DND-41 (cell line): Measurements from ENCODE around the gene SMURF1.

Experiments used
- ATAC-seq: fragments of 200-7000 bp; cut with Tn5 transposase; 3 replicates; pipeline ENCODE4 v1.9.1; 2021; ENCODE audit warnings: low read depth; ENCODE audit not compliant: insufficient read depth
- DNase-seq: peaks from one replicate; pipeline ENCODE4 v3.0.0-alpha.2; 2020
- H2AFZ ChIP-seq: 2 replicates; pipeline ENCODE4 v1.6.0; 2012; ENCODE audit warnings: low read depth, low read length
- H3K27ac ChIP-seq: 2 replicates; pipeline ENCODE4 v1.5.1; 2012; ENCODE audit warnings: low read length, inconsistent platforms
- H3K27me3 ChIP-seq: fragments of 200-600 bp; sonication (generic); 2 replicates; pipeline ENCODE4 v1.6.0; 2012; ENCODE audit warnings: low read length, mild to moderate bottlenecking, inconsistent platforms; ENCODE audit not compliant: insufficient read depth, poor library complexity
- H3K36me3 ChIP-seq: 2 replicates; pipeline ENCODE4 v1.5.1; 2012; ENCODE audit warnings: low read length, inconsistent platforms; ENCODE audit not compliant: insufficient read depth
- H3K4me1 ChIP-seq: 2 replicates; pipeline ENCODE4 v1.5.1; 2012; ENCODE audit warnings: mild to moderate bottlenecking, low read length; ENCODE audit not compliant: insufficient read depth
- H3K4me2 ChIP-seq: 2 replicates; pipeline ENCODE4 v1.6.0; 2012; ENCODE audit warnings: mild to moderate bottlenecking, moderate library complexity, low read length, inconsistent platforms; ENCODE audit not compliant: insufficient read depth
- H3K4me3 ChIP-seq, 2 experiments: fragments of 200-600 bp in 1 of 2; shearing (Covaris generic) in 1 of 2; 2 replicates each; pipeline ENCODE4 v1.5.1; 2012 to 2016; ENCODE audit warnings: inconsistent platforms in 2 of 2, low read length in 2 of 2, mild to moderate bottlenecking in 2 of 2, low read depth in 1 of 2, moderate library complexity in 1 of 2
- H3K79me2 ChIP-seq: 2 replicates; pipeline ENCODE4 v1.6.0; 2012; ENCODE audit warnings: low read length, inconsistent platforms; ENCODE audit not compliant: insufficient read depth
- H3K9ac ChIP-seq: 2 replicates; pipeline ENCODE4 v1.6.0; 2012; ENCODE audit warnings: low read depth, mild to moderate bottlenecking, inconsistent platforms, low read length, moderate library complexity
- H3K9me3 ChIP-seq: 2 replicates; pipeline ENCODE4 v1.5.1; 2012; ENCODE audit warnings: low read length, moderate library complexity, mild to moderate bottlenecking, inconsistent platforms; ENCODE audit not compliant: insufficient read depth, severe bottlenecking
- H4K20me1 ChIP-seq: 2 replicates; pipeline ENCODE4 v1.6.0; 2012; ENCODE audit warnings: low read length; ENCODE audit not compliant: insufficient read depth
- EZH2 ChIP-seq: IDR thresholded peaks from 3 replicates; pipeline ENCODE4 v1.6.1; 2012; ENCODE audit warnings: borderline replicate concordance, low read depth, mild to moderate bottlenecking, moderate library complexity, low read length, inconsistent platforms; ENCODE audit not compliant: severe bottlenecking
- TF ChIP-seq, protein P1 (sequence below): IDR thresholded peaks from 2 replicates; pipeline ENCODE4 v1.5.1; 2012; ENCODE audit warnings: borderline replicate concordance, low read length, moderate library complexity, mild to moderate bottlenecking; ENCODE audit not compliant: poor library complexity, severe bottlenecking; ENCODE audit errors: extremely low read depth

SMURF1 gene

DNA sequence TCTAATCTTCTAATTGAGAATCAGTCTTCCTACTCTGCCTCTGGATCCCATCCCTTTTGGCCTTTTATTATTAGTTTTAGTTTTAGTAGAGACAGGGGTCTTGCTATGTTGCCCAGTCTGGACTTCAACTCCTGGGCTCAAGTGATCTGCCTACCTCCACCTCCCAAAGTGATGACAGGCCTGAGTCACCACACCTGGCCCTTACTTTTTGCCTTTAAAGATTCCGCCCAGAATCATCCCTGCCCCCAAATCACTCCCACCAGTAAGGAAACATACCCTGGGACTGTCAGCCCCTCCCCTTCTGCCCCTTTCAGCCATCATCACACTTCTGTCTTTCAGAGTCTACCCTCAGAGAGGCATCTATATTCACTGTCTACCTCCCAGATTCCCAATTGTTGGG is 45.3 kb upstream of the SMURF1 start:
- no peak overlapping the region for H3K4me2 ChIP-seq
- no peaks in the 10 kb centered on the region for H3K27me3 ChIP-seq
- H3K9me3 ChIP-seq, result no peaks in the 10 kb centered on the region
- no peaks in the 10 kb centered on the region for H3K4me1 ChIP-seq
- no peak overlapping the region for H2AFZ ChIP-seq
- no peaks in the 10 kb centered on the region for H3K79me2 ChIP-seq
- H4K20me1 ChIP-seq, result no peaks in the 10 kb centered on the region
- no peak overlapping the region for H3K9ac ChIP-seq
- H3K4me3 ChIP-seq, result no peak overlapping the region
- H3K36me3 ChIP-seq, result no peaks in the 10 kb centered on the region
- no peak for DNase-seq
- no peak overlapping the region for H3K27ac ChIP-seq
- ATAC-seq, result no peak
- no peak for TF ChIP-seq EZH2
- TF ChIP-seq, protein P1, sequence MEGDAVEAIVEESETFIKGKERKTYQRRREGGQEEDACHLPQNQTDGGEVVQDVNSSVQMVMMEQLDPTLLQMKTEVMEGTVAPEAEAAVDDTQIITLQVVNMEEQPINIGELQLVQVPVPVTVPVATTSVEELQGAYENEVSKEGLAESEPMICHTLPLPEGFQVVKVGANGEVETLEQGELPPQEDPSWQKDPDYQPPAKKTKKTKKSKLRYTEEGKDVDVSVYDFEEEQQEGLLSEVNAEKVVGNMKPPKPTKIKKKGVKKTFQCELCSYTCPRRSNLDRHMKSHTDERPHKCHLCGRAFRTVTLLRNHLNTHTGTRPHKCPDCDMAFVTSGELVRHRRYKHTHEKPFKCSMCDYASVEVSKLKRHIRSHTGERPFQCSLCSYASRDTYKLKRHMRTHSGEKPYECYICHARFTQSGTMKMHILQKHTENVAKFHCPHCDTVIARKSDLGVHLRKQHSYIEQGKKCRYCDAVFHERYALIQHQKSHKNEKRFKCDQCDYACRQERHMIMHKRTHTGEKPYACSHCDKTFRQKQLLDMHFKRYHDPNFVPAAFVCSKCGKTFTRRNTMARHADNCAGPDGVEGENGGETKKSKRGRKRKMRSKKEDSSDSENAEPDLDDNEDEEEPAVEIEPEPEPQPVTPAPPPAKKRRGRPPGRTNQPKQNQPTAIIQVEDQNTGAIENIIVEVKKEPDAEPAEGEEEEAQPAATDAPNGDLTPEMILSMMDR, result no peak

GRCh38 chr7:99188221-99188620 is 44.3 kb upstream of the SMURF1 start:
- no peak overlapping the region for H3K9ac ChIP-seq
- no peak for ATAC-seq
- H3K27ac ChIP-seq, result no peak overlapping the region

GRCh38 chr7:99184532-99185218 is 40.8 kb upstream of the SMURF1 start:
- Histone ChIP-seq H3K4me2 (no peak overlapping the region), H3K36me3 (no peaks in the 10 kb centered on the region), H2AFZ (no peak overlapping the region), H3K9ac (no peak overlapping the region), H3K79me2 (no peaks in the 10 kb centered on the region), H4K20me1 (no peaks in the 10 kb centered on the region), H3K4me3 (no peak overlapping the region), H3K27ac (no peak overlapping the region), H3K27me3 (no peaks in the 10 kb centered on the region), H3K4me1 (no peaks in the 10 kb centered on the region), H3K9me3 (no peaks in the 10 kb centered on the region)
- DNase-seq, result no peak
- TF ChIP-seq, protein P1, result no peak
- TF ChIP-seq EZH2, result no peak
- ATAC-seq, result no peak

More at GRCh38 chr7:99188221-99188620, 44.3 kb upstream of the SMURF1 start:
- Histone ChIP-seq H3K36me3 (no peaks in the 10 kb centered on the region), H3K27me3 (no peaks in the 10 kb centered on the region), H4K20me1 (no peaks in the 10 kb centered on the region), H3K4me1 (no peaks in the 10 kb centered on the region), H3K4me2 (no peak overlapping the region), H2AFZ (no peak overlapping the region), H3K9me3 (no peaks in the 10 kb centered on the region), H3K79me2 (no peaks in the 10 kb centered on the region), H3K4me3 (no peak overlapping the region)
- DNase-seq, result no peak
- TF ChIP-seq, protein P1, result no peak
- no peak for TF ChIP-seq EZH2
